HG03558 (cell line): ENCODE data around the gene VPS13D.
"Not testable (repeated sequence)": the region's sequence is repeated elsewhere in the genome, so short reads cannot be mapped to it uniquely, and the experiment has no call there.

Source experiments
- ATAC-seq: cut with Tn5 transposase; IDR thresholded peaks from one replicate; pipeline ENCODE4 v1.9.1; 2021; ENCODE audit warnings: moderate number of reproducible peaks; ENCODE audit not compliant: unreplicated experiment; ENCODE audit errors: extremely low read depth

The VPS13D gene

DNA sequence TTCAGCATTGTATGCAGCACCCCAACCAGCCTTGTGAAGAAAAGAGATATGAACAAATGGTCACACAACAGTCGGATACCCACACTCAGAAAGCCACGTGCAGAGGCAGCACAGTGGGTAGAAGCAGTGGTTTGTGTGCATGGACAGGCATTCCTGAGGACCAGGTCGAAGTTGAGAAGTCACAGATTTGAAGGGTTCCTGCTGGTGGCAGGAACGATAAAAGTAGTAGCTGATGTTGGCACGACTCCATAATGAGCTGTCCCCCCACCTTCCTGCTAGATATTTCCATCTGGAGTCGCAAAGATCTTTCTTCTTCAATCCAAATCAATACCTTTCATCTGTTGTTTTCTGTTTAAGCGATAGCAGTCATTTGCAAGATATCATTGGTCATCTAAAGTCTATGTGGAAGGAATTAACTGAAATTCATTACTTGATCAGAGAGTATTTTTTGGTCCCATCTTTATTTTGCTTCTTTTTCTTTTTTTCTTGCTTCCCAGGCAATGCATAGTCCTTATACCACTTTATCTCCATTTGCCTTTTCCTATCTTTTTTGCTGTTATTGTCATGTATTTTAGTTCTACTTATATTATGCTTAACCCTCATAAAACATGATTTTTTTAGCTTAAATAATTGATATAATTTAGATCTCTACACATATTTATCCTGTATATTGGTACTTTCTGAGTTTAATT lies 211.7 kb downstream of the VPS13D start:
- no peak for ATAC-seq

DNA sequence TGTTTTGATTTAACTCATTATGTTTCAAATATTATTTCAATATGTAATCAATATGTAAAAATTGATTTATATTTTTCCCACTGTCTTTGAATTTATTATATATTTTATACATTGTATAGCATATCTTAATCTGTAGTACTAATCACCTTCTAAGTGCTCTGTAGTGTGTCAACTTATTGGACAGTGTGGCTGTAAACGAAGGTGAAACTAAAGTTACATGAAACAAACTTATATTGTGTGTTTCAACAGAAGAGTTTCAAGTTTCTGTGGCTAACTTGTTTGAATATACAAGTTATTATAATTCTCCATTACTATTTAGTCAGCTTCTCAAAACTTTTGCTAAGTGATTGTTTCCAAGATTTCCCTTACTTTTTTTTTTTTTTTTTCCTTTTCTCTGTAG lies 212.4 kb downstream of the VPS13D start:
- ATAC-seq = no peak

DNA sequence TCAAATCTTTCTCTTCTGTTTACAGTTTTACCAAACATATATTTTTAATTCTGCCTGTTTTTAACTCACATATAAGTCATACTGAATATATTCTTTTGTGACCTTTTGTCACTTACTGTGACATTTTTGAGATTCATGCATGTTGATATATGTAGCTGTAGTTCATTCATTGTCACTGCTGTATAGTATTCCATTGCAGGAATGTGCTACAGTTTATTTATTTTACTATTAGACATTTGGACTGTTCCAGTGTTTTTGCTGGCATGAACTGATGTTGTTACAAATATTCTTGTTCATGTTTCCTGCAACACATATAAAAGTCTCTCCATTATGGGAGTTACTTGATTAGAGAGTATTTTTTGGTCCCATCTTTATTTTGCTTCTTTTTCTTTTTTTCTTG lies 213.3 kb downstream of the VPS13D start:
- no peak for ATAC-seq

DNA sequence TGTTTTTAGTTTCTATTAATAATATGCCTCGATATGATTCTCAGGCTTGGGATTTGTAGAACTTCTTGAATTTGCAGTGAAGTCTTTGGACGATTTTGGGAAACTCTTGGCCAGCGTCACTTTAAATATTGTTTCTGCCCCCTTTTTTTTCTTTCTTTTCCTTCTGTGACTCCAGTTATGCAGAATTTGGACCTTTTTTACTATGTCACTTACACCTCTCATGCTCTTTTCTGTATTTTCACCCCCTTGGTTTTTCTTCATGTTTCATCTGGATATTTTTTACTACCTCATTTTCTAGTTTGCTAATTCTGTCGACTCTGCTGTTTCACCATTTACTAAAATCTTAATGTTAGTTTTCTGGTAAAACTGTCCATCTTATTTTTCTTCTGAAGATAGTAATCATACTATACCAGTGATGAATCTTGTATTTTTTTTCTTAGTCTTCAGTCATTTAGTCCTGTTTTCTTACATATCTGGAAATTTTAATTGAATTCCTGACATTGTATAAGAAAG lies 214.6 kb downstream of the VPS13D start:
- no peak for ATAC-seq

DNA sequence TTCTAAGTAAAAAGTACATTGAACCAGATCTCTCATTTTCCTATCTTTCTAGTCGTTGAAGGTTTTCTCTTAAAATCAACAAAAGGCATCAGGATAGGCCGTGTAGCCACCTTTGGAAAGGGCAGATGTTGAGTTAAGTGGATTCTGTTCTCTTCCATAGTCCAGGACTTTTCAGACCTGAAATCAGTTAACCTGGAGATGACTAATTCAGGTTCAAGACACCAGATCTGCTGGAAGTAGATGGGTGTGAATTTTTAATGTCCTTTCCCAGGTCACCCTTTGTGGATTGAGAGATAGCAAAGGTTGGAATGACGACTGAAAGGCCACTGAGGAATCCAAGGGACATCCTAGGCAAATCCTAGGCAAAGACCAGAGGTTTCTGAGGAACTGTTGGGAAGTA lies 215.4 kb downstream of the VPS13D start:
- no peak for ATAC-seq

DNA sequence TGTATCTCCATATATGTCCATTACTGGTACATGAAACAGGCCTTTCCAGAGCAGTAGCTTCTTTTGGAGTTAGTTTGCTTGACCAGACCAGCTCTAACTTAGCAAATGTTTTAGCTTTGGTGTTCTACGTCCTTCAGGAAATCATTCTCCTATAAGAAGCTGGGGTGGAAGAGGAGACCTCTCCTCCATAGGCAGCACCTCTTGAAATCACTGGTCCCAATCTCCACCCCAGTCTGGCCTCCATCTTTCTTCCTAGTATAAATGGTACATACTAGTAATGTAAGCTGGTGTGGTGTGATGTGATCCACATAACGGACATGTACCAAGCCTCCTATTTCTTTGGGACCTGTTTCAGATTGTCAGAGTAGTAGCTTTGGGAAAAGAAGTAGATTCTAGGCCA lies 216.8 kb downstream of the VPS13D start:
- no peak for ATAC-seq

DNA sequence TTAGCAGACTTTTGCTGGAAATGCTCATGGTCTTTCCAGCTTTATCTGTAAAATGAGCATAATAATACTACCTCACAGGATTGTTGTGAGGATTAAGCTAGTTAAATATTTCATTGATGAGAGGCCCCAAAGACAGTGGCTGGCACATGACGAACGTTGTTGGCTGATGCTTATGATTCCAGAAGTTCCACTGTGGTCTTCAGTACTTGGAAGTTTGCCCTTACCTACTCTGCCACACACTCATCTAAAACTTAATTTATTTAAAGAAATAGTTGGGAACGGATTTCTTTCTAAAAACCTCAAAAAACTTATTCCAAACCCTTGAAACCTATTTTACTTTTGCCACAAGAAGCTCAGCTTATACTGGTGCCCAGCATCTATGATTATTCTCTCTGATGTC lies 217.5 kb downstream of the VPS13D start:
- no peak for ATAC-seq

DNA sequence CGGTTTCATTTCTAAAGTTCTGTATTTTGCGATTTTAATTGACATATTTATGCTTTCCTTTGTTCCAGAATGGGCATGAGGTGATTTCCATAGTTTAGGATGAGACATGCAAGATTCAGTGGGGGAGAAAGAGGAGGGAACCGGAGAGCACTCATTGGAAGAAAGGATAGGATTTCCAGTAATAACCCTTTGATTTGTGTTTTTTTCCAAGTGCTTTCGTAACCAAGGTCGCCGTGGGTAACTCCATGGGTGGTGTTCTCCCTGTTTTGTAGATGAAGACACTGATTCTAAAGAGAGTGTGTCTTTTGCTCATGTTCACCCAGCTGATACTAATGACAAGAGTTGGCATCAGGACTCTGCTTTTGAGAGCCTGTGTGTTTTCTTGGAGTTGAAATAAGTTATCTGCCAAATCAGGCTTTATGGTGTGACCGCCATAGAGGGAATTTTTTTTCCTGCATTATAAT lies 218.1 kb downstream of the VPS13D start:
- no peak for ATAC-seq

DNA sequence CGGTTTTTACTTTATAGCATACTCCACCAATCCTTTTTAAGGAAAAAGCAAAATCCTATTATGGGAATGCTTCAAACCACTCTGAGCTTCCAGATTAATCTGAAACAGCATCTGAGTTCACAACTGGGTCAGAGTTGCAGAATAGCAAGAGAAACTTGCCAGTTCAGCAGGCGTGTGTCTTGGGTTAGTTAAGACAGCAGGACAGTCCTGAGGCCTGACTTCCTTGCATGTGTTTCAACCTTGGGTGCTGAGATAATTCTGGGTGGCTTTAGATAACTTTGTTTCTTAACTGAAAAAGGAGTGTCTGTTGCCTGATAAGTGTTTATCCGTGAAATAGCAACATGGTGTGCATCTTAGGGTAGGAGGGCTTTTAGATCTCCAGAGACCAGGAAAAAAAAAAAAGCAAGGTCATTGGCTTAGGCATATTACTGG lies 218.9 kb downstream of the VPS13D start:
- no peak for ATAC-seq

DNA sequence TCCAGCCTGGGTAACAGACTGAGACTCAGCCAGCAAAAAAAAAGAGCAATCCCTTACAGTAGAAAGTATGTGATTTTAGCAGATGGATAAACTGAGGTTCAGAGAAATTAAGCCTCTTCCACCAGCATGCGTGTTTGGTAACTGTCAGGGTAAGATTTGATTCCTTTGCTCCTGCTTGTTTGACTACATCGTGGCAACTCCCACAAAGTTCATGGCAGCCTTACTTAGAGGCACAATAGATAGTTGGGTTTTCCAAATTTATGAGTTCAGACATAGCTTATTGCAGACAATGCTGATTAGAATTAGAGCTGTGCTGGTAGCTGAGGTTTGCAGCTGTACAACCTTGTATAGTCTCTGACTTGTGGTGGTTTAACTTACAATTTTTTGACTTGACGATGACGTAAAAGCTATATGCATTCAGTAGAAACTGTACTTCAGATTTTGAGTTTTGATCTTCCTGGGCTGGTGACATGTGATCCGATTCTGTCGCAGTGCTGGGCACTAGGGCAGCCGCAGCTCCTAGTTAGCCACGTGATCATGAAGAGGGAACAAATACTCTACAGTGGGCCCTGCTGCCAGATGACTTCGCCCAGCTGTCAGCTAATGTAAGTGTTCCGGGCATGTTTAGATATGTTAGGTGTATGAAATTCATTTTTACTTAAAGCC lies 220.4 kb downstream of the VPS13D start:
- ATAC-seq = no peak

DNA sequence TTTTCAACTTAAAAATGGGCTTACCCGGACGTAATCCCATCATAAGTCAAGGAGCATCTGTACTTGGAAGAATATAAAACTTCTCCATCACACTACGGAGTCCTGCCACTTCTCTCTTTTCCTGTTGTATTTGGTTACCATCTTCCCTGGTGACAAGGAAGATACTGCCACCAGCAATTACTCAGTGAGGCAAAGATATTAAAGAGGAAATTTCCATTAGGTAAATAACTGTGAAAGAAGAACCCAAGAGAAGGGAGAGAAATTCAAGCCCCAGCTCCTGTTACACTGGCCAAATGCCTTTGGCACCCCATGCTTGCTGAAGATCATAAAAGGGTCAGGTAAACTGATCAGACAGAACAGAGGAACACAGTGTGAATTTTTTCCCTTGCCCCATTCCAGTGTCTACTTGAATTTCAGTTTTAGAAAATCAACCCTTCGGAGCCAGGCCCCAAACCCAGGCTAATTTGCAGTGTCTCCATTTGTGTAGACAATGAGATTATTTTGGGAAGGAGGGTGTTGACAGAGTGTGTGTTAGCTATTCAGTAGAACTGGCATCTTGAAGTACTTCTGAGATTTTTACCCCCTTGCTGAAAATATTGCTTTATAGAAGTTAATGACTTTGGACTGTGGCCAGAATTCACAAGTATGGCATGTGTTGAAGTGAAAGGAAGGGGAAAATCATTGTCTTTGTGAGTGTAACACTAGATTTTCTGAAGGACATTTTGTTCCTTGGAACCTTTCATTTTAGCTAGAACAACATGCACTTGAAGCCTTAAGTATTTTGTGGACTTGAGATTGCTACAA lies 221.1 kb downstream of the VPS13D start:
- ATAC-seq = no peak

DNA sequence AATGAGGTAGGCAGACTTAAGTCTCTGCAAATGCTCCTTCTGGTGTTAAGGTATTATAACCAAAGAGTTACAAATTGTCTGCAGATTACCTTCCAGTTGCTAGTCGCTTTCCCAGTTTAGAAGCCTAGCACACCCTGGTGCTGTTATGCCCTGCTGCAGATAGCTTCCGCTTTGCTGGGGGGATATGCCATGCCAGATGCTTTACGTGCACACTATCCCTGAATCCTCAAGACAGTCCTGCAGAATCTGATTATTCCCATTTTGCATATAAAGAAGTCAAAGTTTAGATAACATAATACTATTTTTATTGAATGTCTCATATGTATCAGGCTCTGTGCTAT lies 221.7 kb downstream of the VPS13D start:
- ATAC-seq = no peak

DNA sequence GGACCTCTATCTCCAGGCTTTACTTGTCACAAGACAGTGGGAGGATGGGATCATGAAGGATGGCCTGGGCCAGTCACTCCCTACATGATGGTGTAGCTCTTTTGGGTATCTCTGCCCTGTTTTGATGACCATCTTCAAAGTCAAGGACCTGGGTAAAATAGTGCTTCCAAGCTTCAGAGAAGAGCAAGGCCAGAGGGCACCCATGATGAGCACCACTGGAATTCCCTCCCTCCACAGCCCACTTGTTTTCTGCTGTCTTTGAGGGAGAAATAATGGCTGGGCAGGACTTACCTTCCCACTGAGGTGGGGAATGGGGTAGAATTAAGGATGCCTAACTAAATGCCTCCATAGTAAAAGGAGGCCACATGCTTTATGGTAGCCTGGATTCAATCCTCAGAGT lies 222.4 kb downstream of the VPS13D start:
- no peak for ATAC-seq

DNA sequence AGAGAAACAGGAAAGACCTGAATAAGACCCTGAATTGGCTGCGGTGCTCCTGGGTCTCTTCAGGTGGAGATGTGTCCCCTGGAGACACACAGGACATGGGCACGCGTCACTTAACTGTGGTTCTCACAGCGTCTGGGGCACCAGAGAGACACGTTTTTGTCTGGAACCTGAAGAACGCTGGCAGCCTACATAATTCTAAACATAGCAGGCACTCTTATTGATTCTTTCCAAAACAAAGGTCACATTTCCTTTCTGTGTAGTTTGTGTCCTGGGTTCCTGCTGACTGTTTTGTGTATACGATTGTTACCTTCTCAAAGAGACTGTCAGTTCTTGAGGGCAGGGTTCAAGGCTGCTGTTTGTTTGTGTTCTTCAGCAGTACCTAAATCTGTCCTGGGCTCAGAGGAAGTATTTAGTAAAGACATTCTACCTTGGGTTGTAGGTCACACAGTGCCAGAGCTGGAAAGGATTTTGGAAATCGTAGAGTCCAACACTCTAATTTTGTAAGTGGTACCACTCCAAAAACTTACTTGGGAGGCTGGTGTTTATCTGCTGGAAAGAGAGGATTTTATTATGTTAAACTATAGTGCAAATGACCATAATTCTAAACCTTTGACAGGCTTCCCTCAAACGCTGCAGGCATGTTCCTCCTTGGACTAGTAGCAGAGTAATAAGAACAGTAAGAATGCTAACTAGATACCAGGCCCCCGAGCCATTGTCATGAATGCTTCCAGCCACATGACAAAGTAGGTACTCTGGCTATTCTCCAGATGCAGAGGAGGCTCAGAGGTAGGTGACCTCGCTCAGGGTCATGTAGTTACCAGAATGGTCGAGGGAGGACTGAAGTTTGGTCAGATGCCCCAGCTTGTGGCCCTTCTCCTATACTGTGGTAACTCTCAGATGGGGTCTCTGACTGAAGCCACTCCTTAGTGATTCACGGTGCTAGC lies 223.8 kb downstream of the VPS13D start:
- no peak for ATAC-seq

DNA sequence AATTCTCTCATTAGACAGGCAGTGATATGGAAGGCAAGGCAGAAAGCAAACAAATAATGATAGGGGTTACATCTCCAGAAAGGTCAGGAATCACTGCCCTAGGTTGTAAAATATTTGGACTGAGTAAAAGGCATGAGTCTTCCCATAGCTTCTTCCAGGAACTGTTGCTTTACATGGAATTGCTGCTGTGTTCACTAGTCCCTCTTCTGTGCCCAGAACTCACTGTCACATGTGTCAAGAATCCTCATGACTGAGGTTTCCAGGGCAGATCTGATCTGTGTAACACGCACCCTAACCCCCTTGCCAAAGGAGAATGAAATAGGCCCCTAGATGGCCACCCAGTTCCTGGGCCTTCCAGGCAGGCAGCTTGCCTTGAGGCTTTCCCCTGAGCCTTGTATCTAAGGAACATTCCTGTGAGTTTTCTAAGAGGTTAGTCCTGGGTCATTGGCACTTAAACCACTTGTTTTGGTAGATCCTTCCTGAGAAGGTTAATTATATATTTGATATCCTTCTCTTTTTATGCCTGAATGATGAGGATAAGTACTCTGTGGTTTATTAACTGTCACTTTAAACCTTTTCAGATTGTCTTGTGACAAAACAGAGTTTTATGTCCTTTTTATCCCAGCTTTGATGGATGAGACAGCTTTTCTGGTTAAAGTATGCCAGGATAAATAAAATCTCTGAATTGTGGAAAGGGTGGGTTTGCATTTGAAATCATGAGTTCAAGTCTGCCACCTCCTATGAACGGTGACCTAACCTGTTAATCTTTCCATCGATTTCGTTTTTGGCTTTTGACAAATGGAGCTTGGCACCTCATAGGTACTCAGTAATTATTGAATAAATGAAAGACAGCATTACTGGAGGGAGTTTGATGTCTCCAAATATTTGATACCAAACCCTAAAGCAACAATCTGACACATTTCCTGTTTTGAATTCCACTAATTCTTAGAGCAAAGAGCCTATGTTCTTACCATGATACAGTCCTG lies 224.9 kb downstream of the VPS13D start:
- ATAC-seq = no peak

DNA sequence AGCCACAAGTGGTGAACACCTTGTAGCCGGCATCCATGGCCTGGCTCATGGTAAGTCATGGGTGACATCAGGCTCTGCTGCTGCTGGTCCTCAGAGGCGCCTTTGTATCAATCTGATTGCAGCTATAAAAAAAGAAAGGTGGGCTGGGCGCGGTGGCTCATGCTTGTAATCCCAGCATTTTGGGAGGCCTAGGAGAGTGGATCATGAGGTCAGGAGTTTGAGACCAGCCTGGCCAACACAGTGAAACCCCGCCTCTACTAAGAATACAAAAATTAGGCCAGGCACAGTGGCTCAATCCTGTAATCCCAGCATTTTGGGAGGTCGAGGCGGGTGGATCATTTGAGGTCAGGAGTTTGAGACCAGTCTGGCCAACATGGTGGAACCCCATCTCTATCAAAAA lies 226.3 kb downstream of the VPS13D start:
- not testable (repeated sequence) for ATAC-seq

DNA sequence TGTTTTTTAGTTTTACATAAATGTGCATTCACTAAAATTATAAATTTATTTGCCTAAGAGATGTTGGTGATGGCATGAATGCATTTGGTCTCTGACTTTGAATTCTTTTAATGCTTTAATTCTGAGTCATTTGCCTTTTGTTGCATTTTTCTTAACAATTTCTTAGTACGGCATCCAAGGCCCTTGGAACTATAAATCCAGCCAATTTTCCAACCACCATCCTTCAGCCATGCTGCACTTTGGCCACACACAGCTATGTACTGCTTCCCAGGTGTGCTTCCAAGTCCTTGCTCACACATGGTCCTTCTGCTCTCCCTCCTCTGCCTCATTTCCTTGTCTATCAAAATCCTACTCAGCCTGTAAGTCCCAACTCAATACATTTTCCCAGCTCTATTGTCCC lies 227.1 kb downstream of the VPS13D start:
- ATAC-seq = no peak

DNA sequence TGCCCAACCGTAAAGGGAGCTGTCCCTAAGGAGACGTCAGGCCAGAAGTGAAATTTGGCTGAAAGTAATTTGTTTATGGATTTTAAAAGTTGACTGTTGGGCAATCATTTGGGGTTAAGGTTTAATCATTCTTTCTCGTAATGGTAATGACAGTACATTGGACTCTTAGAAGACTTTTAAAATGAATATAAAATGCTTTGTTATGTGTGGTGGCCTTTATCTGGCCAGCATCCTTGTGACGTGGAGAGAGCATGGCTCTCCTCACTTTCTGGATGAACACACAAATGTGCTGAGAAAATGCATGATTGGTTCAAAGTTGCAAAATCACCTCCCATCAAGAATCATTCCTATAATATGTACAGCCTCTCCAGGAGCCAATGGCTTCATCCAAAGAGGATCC lies 227.9 kb downstream of the VPS13D start:
- ATAC-seq = no peak

DNA sequence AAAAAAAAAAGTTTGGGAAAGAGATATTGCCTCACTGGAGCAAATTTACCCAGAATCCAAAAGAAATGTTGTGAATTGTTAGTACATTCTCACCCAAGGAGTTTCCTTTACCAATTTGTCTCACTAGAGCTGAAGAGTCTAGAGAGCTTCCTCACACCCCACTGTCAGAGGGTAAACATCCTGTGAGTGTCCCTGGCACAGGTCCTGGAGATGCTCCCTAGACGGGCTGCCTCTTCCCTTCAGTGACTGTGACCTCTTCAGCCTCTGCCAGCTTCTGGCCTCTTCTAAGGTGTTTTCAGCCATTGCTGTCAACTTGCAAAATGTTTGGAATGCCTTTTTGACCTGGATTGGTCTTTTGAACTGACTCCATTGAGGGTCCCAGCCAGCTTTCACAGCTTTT lies 228.7 kb downstream of the VPS13D start:
- no peak for ATAC-seq
